Retinal pigment epithelial cell (primary cell): Measurements from ENCODE around the gene RGS13.

ENCODE experiments used
- DNase-seq: peaks from one replicate; pipeline ENCODE4 v3.0.0-alpha.2; 2010; ENCODE audit warnings: low read depth
- H3K4me3 ChIP-seq: 2 replicates; pipeline ENCODE4 v1.5.1; 2011; ENCODE audit warnings: mild to moderate bottlenecking, low read length, control low read depth, moderate library complexity
- TF ChIP-seq, protein P1 (sequence below): conservative IDR thresholded peaks from 2 replicates; pipeline ENCODE4 v1.5.1; 2011; ENCODE audit warnings: low read depth, low read length, control low read depth, inconsistent platforms

The RGS13 gene

DNA sequence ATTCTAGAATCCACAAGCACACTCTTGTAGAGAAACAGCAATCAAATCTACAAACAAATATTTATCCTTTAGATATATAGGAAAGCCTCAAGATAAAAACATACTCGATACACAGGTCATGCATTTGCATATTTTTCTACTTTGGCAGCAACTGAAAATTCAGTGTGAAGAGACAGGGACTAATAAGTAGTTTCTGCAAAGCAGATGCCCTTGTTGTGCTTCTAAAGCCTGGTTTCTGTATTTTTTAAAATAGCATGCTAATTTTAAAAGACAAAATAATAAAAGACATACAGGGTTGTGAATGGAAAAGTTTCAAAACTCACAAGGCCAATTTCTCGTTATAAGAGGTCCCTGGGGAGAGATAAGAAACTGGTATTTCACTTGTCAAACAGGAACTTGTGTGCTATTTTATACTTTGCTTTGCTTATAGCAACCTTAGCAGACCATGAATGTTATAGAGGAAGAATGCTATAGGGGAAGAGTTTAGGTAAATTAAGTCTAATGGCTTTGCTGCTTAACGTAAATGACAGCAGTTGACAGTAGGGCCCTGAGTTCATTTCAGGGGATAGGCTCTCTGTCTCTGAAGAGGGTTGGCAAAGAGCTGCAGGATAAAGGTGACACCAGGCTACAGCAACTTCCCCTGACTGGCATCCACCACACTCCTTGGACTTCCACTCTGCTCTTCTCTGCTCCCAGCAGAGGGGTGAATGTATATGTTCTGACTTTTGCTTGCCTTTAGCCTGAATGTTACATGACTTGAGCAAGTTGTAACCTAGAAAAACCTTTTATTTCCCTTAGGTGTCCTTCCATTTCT is 9.4 kb upstream of the RGS13 start:
- no peak for DNase-seq
- TF ChIP-seq, protein P1, sequence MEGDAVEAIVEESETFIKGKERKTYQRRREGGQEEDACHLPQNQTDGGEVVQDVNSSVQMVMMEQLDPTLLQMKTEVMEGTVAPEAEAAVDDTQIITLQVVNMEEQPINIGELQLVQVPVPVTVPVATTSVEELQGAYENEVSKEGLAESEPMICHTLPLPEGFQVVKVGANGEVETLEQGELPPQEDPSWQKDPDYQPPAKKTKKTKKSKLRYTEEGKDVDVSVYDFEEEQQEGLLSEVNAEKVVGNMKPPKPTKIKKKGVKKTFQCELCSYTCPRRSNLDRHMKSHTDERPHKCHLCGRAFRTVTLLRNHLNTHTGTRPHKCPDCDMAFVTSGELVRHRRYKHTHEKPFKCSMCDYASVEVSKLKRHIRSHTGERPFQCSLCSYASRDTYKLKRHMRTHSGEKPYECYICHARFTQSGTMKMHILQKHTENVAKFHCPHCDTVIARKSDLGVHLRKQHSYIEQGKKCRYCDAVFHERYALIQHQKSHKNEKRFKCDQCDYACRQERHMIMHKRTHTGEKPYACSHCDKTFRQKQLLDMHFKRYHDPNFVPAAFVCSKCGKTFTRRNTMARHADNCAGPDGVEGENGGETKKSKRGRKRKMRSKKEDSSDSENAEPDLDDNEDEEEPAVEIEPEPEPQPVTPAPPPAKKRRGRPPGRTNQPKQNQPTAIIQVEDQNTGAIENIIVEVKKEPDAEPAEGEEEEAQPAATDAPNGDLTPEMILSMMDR = no peak
- H3K4me3 ChIP-seq = no peak overlapping the region

GRCh38 chr1:192627901-192628300 is 8.0 kb upstream of the RGS13 start:
- TF ChIP-seq, protein P1 = no peak
- no peak for DNase-seq
- H3K4me3 ChIP-seq = no peak overlapping the region

GRCh38 chr1:192628396-192629057 is 7.4 kb upstream of the RGS13 start:
- no peak overlapping the region for H3K4me3 ChIP-seq
- TF ChIP-seq, protein P1 = no peak
- DNase-seq = no peak

GRCh38 chr1:192629612-192630011 is 6.3 kb upstream of the RGS13 start:
- no peak overlapping the region for H3K4me3 ChIP-seq
- TF ChIP-seq, protein P1 = no peak
- DNase-seq = no peak

GRCh38 chr1:192630521-192631287 is 5.2 kb upstream of the RGS13 start:
- H3K4me3 ChIP-seq = no peak overlapping the region
- DNase-seq = no peak
- TF ChIP-seq, protein P1 = no peak

- TF ChIP-seq, protein P1 = no peak
These were observed 4.2 kb upstream of the RGS13 start for GRCh38 chr1:192631749-192632148.

More at GRCh38 chr1:192631749-192632148, 4.2 kb upstream of the RGS13 start:
- H3K4me3 ChIP-seq = no peak overlapping the region
- no peak for DNase-seq
